NCI-H446 treated with DMSO at 0.1 percent for 48 hours (cell line): Measurements from ENCODE around the gene DDX6.

ENCODE experiments used
- DNase-seq: peaks from one replicate; lab custom pipeline; 2025; lab: John Stamatoyannopoulos, UW

DDX6 gene

GRCh38 chr11:118705111-118705741 is 85.7 kb downstream of the DDX6 start:
- no peak for DNase-seq

- no peak for DNase-seq
Measured at GRCh38 chr11:118703563-118704106, 87.3 kb downstream of the DDX6 start.

GRCh38 chr11:118699506-118700220 is 91.3 kb downstream of the DDX6 start:
- no peak for DNase-seq
